Thoracic aorta (tissue), 2 donors: ENCODE measurements around the gene KDM2B. TPM values are rescaled to one million over a fixed set of nuclear protein-coding genes. Genes with fewer than 3 reads are reported as not detected.

ENCODE experiments used
- ATAC-seq: fragments of 150-250 bp; one replicate; pipeline ENCODE4 v1.8.0; 2017; ENCODE audit warnings: low read depth; ENCODE audit not compliant: insufficient number of reproducible peaks, low FRiP score
- DNase-seq: peaks from one replicate; pipeline ENCODE4 v3.0.0-alpha.2; 2020; ENCODE audit warnings: low spot score
- H3K27ac ChIP-seq, 2 donors: fragments of 200-600 bp; sonication (generic); 1 replicate in 1 of 2; 2 replicates in 1 of 2; pipeline ENCODE4 v1.5.1; 2016; ENCODE audit warnings: mild to moderate bottlenecking in 2 of 2, moderate library complexity in 2 of 2
- H3K27me3 ChIP-seq: fragments of 200-600 bp; sonication (generic); replicated peaks from 2 replicates; pipeline ENCODE4 v1.6.0; 2016; ENCODE audit warnings: mild to moderate bottlenecking; ENCODE audit not compliant: insufficient read depth
- H3K36me3 ChIP-seq: fragments of 200-600 bp; sonication (generic); one replicate; pipeline ENCODE4 v1.5.1; 2016
- H3K4me1 ChIP-seq, 2 donors: fragments of 200-600 bp; sonication (generic); 1 replicate in 1 of 2; 2 replicates in 1 of 2; pipeline versions ENCODE4 v1.5.1 to v1.6.0; 2016; ENCODE audit warnings: low read depth in 2 of 2, mild to moderate bottlenecking in 1 of 2; ENCODE audit not compliant: control insufficient read depth in 1 of 2
- H3K4me3 ChIP-seq: fragments of 200-600 bp; sonication (generic); 2 replicates; pipeline ENCODE4 v1.5.1; 2016; ENCODE audit warnings: mild to moderate bottlenecking
- H3K9me3 ChIP-seq: fragments of 200-600 bp; sonication (generic); 2 replicates; pipeline ENCODE4 v1.5.1; 2016
- CTCF ChIP-seq: fragments of 200-600 bp; sonication (generic); IDR thresholded peaks from one replicate; pipeline ENCODE4 v1.5.1; 2019; ENCODE audit warnings: antibody characterized with exemption
- total RNA-seq, 2 donors: library from RNA; depleted of rRNA; stranded (reverse); fragments of >200 nt; gene quantifications; one replicate each; pipeline versions ENCODE4 v1.1.0 to v1.2.3, GENCODE V29; 2016

Gene KDM2B
- total RNA-seq, 2 donors from 2014 or later, result 15.0 to 22.5 TPM

DNA sequence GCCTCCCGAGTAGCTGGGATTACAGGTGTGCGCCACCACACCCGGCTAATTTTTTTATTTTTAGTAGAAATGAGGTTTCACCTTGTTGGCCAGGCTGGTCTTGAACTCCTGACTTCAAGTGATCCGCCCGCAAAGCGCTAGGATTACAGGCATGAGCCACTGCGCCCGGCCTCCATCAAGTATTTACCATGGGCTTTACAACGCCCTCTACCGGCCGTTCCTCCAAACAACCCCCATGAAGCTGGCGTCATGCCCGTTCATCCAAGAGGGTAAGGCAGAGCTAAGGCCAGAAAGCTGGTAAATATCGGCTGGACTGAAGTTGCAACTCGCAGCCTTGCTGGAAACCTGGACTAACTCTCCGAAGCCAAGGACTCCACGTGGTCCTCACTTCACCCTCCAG lies 139.3 kb downstream of the KDM2B start:
- Histone ChIP-seq H3K27ac (no peak overlapping the region), H3K4me3 (no peak overlapping the region), H3K9me3 (no peaks in the 10 kb centered on the region), H3K4me1 (no peaks in the 10 kb centered on the region), H3K27me3 (no peaks in the 10 kb centered on the region), H3K36me3 (peaks cover 25% of the 10 kb centered on the region)
- no peak for DNase-seq
- TF ChIP-seq CTCF, result no peak
- no peak for ATAC-seq

DNA sequence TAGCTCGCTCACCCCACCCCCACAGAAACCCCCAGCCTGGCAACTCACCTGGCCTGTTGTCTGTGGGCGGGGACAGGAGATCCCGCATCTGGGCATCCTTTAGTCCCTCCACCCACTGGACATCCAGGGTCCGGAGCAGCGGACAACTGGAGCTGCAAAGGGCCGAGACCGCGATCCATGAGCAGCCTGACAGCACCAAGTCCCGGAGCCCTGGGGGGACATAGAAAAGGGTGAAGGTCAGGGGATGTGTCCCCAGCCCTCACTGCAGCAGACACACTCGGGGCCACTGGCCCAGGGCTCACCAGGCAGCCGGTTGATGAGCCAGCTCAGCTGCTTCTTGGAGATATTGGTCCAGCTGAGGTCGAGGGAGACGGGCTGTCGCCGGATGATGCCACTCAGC lies 140.1 kb downstream of the KDM2B start:
- no peak for TF ChIP-seq CTCF
- Histone ChIP-seq H3K9me3 (no peaks in the 10 kb centered on the region), H3K4me3 (no peak overlapping the region), H3K36me3 (peaks cover 25% of the 10 kb centered on the region), H3K27me3 (no peaks in the 10 kb centered on the region), H3K4me1 (no peaks in the 10 kb centered on the region), H3K27ac (no peak overlapping the region)
- DNase-seq (no peak), ATAC-seq (no peak)

DNA sequence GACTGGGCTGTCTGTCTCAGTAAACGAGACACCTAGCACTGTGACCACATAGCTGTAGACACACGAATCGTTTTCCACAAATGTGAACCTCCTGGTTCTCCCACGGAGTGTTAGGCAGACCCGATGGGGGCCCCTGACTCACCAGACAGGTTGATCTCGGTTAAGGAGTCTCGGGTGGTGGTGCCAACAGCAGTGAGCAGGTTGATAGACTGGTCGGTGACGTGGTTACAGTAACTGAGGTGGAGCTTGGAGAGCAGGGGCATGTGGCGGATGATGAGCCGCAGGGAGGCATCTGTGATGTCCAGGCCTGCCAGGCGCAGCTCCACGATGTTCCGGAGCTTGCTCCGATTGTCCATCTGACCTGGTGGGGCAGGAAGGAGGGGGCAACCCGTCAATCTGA lies 141.1 kb downstream of the KDM2B start:
- ATAC-seq (no peak), DNase-seq (no peak)
- Histone ChIP-seq H3K9me3 (no peaks in the 10 kb centered on the region), H3K27ac (no peak overlapping the region), H3K4me1 (no peaks in the 10 kb centered on the region), H3K4me3 (no peak overlapping the region), H3K27me3 (no peaks in the 10 kb centered on the region), H3K36me3 (peaks cover 25% of the 10 kb centered on the region)
- no peak for TF ChIP-seq CTCF

- no peaks in the 10 kb centered on the region for H3K9me3 ChIP-seq
- no peaks in the 10 kb centered on the region for H3K4me1 ChIP-seq
- TF ChIP-seq CTCF, result no peak
- no peaks in the 10 kb centered on the region for H3K27me3 ChIP-seq
- no peak overlapping the region for H3K4me3 ChIP-seq
- no peak overlapping the region for H3K27ac ChIP-seq
- peaks cover 25% of the 10 kb centered on the region for H3K36me3 ChIP-seq
- no peak for DNase-seq
- ATAC-seq, result no peak
Observed at GRCh38 chr12:121438905-121439304, 141.9 kb downstream of the KDM2B start.

- TF ChIP-seq CTCF, result no peak
- H3K4me3 ChIP-seq, result no peak overlapping the region
- no peak overlapping the region for H3K27ac ChIP-seq
- DNase-seq, result no peak
- no peaks in the 10 kb centered on the region for H3K4me1 ChIP-seq
- no peaks in the 10 kb centered on the region for H3K27me3 ChIP-seq
- H3K36me3 ChIP-seq, result peaks cover 29% of the 10 kb centered on the region
- no peaks in the 10 kb centered on the region for H3K9me3 ChIP-seq
- ATAC-seq, result no peak
Observed at GRCh38 chr12:121436706-121437105, 144.1 kb downstream of the KDM2B start.
